Osteoblast (primary cell): ENCODE data around the gene CCSER1. TPM values are rescaled to one million over a fixed set of nuclear protein-coding genes. Genes with fewer than 3 reads are reported as not detected.

Experiments
- DNase-seq: peaks from one replicate; pipeline ENCODE4 v3.0.0; 2011; ENCODE audit warnings: low spot score, mixed read lengths; ENCODE audit not compliant: insufficient read length; ENCODE audit errors: missing footprints
- H2AFZ ChIP-seq: 2 replicates; pipeline ENCODE4 v1.6.0; 2011; ENCODE audit warnings: mild to moderate bottlenecking, low read length
- H3K27ac ChIP-seq: 2 replicates; pipeline ENCODE4 v1.5.1; 2011; ENCODE audit warnings: mild to moderate bottlenecking, low read depth, low read length, moderate library complexity
- H3K27me3 ChIP-seq: 2 replicates; pipeline ENCODE4 v1.6.0; 2012; ENCODE audit warnings: mild to moderate bottlenecking, control low read depth, inconsistent platforms, low read length, moderate library complexity; ENCODE audit not compliant: insufficient read depth
- H3K36me3 ChIP-seq: 2 replicates; pipeline ENCODE4 v1.5.1; 2011; ENCODE audit warnings: mild to moderate bottlenecking, low read length, control low read depth, moderate library complexity; ENCODE audit not compliant: insufficient read depth
- H3K4me1 ChIP-seq: 2 replicates; pipeline ENCODE4 v1.5.1; 2011; ENCODE audit warnings: mild to moderate bottlenecking, low read length, control low read depth, moderate library complexity; ENCODE audit not compliant: insufficient read depth
- H3K4me2 ChIP-seq: 2 replicates; pipeline ENCODE4 v1.6.0; 2011; ENCODE audit warnings: mild to moderate bottlenecking, low read length; ENCODE audit not compliant: insufficient read depth
- H3K4me3 ChIP-seq: fragments of 200-600 bp; sonication (generic); 3 replicates; pipeline ENCODE4 v1.5.1; 2012; ENCODE audit warnings: mild to moderate bottlenecking, low read length, inconsistent platforms; ENCODE audit not compliant: insufficient read depth
- H3K79me2 ChIP-seq: 2 replicates; pipeline ENCODE4 v1.6.0; 2012; ENCODE audit warnings: mild to moderate bottlenecking, low read length, control low read depth, inconsistent platforms; ENCODE audit not compliant: insufficient read depth
- H3K9me3 ChIP-seq: 2 replicates; pipeline ENCODE4 v1.5.1; 2011; ENCODE audit warnings: low read depth, low read length, control low read depth
- H4K20me1 ChIP-seq: 2 replicates; pipeline ENCODE4 v1.6.0; 2012; ENCODE audit warnings: mild to moderate bottlenecking, low read length, control low read depth; ENCODE audit not compliant: insufficient read depth
- CTCF ChIP-seq: IDR thresholded peaks from 2 replicates; pipeline ENCODE4 v1.5.1; 2011; ENCODE audit warnings: mild to moderate bottlenecking, low read depth, low read length, moderate library complexity; ENCODE audit errors: extremely low read depth
- total RNA-seq: library from RNA; depleted of rRNA; stranded (reverse); fragments of >200 nt; gene quantifications from 2 replicates; pipeline ENCODE4 v1.2.3, GENCODE V29; 2012

The CCSER1 gene
- total RNA-seq, 1 donor: under 0.01 TPM

GRCh38 chr4:90349636-90350035, 222.4 kb downstream of the CCSER1 start:
- H3K79me2 ChIP-seq: no peaks in the 10 kb centered on the region
- no peak overlapping the region for H3K27ac ChIP-seq
- no peak for TF ChIP-seq CTCF
- no peaks in the 10 kb centered on the region for H4K20me1 ChIP-seq
- H2AFZ ChIP-seq: no peak overlapping the region
- H3K4me3 ChIP-seq: no peak overlapping the region
- no peaks in the 10 kb centered on the region for H3K27me3 ChIP-seq
- no peaks in the 10 kb centered on the region for H3K9me3 ChIP-seq
- H3K4me2 ChIP-seq: no peak overlapping the region
- H3K4me1 ChIP-seq: no peaks in the 10 kb centered on the region
- H3K36me3 ChIP-seq: no peaks in the 10 kb centered on the region
- DNase-seq: no peak

GRCh38 chr4:90357117-90357710, 230.0 kb downstream of the CCSER1 start:
- DNase-seq: peak; percentile 32
- Histone ChIP-seq H3K79me2 (no peaks in the 10 kb centered on the region), H3K36me3 (no peaks in the 10 kb centered on the region), H2AFZ (peak overlapping the region; percentile 30), H3K27me3 (no peaks in the 10 kb centered on the region), H3K4me2 (peak overlapping the region; percentile 4), H4K20me1 (no peaks in the 10 kb centered on the region), H3K4me3 (no peak overlapping the region), H3K4me1 (no peaks in the 10 kb centered on the region), H3K27ac (no peak overlapping the region), H3K9me3 (no peaks in the 10 kb centered on the region)
- peak; percentile 50 for TF ChIP-seq CTCF

- no peak for TF ChIP-seq CTCF
- H4K20me1 ChIP-seq: no peaks in the 10 kb centered on the region
- no peaks in the 10 kb centered on the region for H3K36me3 ChIP-seq
- H3K79me2 ChIP-seq: no peaks in the 10 kb centered on the region
- no peaks in the 10 kb centered on the region for H3K4me1 ChIP-seq
- H3K27ac ChIP-seq: no peak overlapping the region
- H3K27me3 ChIP-seq: no peaks in the 10 kb centered on the region
- DNase-seq: no peak
- H3K4me3 ChIP-seq: no peak overlapping the region
- H3K9me3 ChIP-seq: no peaks in the 10 kb centered on the region
- no peak overlapping the region for H3K4me2 ChIP-seq
- no peak overlapping the region for H2AFZ ChIP-seq
Measured at GRCh38 chr4:90375081-90375480, 247.9 kb downstream of the CCSER1 start.

GRCh38 chr4:90393215-90393614, 266.0 kb downstream of the CCSER1 start:
- H3K4me2 ChIP-seq: no peak overlapping the region
- no peaks in the 10 kb centered on the region for H3K4me1 ChIP-seq
- H3K4me3 ChIP-seq: no peak overlapping the region
- H2AFZ ChIP-seq: no peak overlapping the region
- no peaks in the 10 kb centered on the region for H3K79me2 ChIP-seq
- H4K20me1 ChIP-seq: no peaks in the 10 kb centered on the region
- H3K27ac ChIP-seq: no peak overlapping the region
- H3K27me3 ChIP-seq: no peaks in the 10 kb centered on the region
- DNase-seq: no peak
- no peak for TF ChIP-seq CTCF
- H3K36me3 ChIP-seq: no peaks in the 10 kb centered on the region
- no peaks in the 10 kb centered on the region for H3K9me3 ChIP-seq
